Measurements from ENCODE around the gene ADAMTSL1.

The ADAMTSL1 gene

DNA sequence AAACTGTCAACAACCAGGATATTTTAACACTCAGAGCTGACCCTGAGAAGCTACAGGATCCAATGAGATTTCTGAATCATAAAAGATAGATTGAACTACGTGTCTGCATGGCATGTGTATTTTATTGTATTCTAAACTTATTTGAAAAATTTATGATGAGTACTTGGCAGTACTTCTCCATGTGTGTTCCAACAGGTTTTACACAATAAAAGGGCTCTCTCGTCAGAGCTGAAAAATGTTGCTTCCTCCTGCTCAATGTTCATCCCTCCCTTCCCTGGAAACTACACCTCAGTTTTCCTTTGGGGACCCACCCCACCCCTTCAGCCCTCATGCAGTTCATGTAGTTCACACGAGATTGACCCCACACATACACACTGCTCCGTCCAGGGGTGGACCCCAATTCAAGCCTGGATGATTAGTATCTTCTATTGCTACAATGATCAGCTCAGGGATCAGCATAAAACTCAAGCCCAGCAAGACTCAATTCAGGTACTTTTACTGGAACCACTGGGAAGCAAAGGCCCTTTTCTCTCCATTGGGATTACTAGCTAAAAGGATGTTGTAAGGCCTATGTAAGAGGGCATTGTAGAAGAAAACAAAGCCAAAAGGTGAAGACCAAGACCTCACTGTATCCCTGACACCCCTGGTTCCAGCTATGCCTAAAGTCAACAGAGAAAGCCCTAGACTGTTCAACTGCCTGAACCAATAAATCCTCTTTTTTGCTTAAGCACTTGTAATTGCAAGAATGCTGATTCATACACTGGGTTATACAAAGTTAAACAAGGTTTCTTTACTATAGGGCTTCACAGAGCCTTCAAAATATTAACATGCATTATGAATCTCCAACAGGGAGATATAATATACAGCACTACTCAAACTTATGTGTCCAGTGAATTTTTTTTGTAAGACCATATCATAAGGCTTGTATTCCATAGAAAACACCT lies 446.5 kb downstream of the ADAMTSL1 start:
- peak overlapping the region; percentile 37 for H3K27ac ChIP-seq
- no peak for TF ChIP-seq CTCF (conservative IDR thresholded peaks at IDR 0.05)

DNA sequence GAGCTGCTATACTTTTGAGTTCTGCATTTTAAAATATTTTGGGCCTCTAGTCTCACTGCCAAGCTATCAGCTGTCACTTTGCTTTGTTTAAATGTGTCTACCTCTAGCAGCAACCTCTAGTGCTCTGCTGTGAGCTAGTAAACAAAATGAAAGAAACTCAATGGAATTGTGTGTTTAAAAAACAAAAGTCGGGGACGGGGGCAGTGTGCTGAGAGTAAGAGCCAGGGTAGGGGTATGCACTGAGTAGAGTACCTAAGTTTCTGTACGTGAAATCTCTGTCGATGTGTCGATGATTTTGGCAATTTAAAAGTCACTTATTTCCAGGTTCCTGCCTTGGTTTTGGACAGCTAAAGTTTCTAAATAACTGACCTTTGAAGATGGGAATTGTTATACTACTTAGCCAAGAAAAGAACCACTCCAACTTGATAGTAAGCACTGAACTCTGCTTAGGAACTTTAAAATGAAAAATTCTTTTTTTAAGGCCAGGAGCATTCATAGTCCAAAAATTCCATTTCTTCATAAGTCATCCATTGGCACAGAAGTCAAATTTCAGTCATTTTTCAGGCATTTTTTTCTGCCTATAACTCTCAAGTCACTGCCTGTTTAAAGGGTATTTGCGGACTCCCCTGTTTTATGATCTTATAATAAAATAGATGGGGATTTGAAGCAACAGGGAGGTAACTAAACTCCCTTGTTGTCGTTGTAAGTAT lies 447.6 kb downstream of the ADAMTSL1 start:
- no peak overlapping the region for H3K27ac ChIP-seq
- TF ChIP-seq CTCF (conservative IDR thresholded peaks at IDR 0.05), result no peak

DNA sequence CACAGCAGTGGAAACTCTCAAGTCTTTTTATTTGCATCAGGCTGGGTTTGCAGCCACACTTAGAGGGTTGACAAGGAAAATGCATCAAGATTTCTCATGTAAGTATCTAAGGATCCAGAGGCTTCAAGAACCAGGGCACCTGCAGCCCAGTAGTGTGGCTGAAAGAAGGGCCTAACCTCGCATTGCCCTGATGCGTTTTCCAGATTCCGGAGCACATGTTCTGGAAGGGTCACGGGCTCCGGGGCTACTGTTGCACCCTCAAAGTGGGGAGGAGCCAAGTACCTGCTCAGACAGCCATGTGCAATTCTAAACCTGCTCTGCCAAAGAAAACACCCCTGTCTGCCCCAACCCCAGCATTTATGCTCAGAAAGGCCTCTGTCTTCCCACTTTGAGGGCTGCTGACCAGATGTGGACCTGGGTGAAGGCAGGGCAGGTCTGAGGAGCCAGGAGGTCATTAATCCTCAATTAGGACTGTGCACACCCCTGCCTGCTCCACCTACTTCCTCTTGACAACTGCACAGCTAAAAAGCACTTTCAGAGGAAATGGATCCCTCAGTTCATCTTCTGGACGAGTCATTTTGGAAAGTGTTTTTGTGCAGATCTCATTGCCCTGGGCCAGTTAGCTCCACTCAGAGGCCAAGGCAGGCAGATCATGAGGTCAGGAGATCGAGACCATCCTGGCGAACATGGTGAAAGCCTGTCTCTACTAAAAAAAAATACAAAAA lies 448.4 kb downstream of the ADAMTSL1 start:
- no peak overlapping the region for H3K27ac ChIP-seq
- no peak for TF ChIP-seq CTCF (conservative IDR thresholded peaks at IDR 0.05)

DNA sequence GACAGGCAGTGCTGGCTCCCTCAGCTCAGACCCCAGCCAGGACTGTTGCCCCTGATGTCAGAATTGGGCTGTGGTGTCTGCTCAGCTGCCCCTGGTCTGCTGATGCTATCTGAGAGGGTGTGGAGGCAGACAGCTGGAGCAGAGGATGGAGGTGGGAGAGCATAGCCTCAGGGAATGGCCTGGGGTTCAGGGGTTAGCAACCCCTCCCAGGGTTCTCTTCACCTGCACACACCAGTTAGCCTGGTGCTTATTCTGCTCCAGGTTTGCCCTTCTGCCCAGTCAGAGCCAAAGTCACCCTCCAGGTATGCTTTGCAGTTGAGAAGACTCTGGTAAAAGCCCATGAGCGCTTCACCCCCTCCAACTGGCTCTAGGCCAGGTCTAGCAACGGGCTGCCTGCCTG lies 449.2 kb downstream of the ADAMTSL1 start:
- H3K27ac ChIP-seq, result no peak overlapping the region
- TF ChIP-seq CTCF (conservative IDR thresholded peaks at IDR 0.05), result no peak

DNA sequence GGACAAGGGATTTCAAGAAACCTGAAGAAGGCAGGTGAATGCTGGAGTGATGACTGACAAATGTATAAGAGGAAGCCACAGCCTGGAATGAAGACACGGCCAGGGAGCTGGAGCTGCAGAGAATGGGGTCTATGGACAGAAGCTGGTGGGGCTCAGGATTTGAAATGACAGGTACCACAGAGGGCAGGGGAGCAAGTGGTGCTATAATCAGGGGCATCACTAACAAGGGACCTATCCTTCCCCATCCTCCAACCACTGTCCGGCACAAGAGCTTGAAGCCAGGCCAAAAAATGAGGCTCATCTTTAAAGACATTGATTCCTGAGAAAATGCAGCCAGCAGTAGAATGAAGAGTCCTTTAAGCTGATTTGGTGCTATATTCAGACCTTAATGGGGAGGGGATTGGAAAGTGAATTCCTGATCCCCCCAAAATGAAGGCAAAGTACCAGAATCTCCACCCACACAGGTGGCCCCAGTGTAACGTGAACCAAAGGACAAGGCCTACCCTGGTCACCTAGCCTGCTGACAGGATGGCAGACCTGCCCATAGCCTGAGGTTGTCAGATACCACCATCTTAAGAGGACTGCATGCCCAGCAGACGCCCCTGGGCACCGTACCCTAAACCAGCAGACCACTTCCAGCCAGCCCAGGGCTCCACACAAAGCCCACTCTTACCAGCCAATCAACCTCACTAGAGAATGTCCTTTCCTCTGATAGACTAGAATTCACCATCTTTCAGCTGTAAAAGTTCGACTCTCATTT lies 449.9 kb downstream of the ADAMTSL1 start:
- no peak for TF ChIP-seq CTCF (conservative IDR thresholded peaks at IDR 0.05)
- no peak overlapping the region for H3K27ac ChIP-seq

GRCh38 chr9:18925880-18926279 lies 451.9 kb downstream of the ADAMTSL1 start:
- no peak overlapping the region for H3K27ac ChIP-seq
- TF ChIP-seq CTCF (conservative IDR thresholded peaks at IDR 0.05), result no peak
